Vagina (tissue), 2 donors: ENCODE results near the gene GALNT16.

Source experiments
- POLR2A ChIP-seq, 2 donors: fragments of 450-650 bp; IDR thresholded peaks; one replicate each; pipeline ENCODE4 v1.6.1; 2017; ENCODE audit warnings: antibody characterized with exemption in 2 of 2, mild to moderate bottlenecking in 2 of 2, moderate library complexity in 2 of 2
- POLR2AphosphoS5 ChIP-seq, 2 donors: sonication (generic); formaldehyde crosslinking; IDR thresholded peaks; one replicate each; pipeline ENCODE4 v1.9.0; 2017; ENCODE audit warnings: antibody characterized with exemption in 2 of 2, mild to moderate bottlenecking in 2 of 2, low read depth in 1 of 2; ENCODE audit not compliant: insufficient read depth in 1 of 2
- TF ChIP-seq, protein P1 (sequence below), 3 experiments: fragments of 450-650 bp in 2 of 3; fragments of 200-600 bp in 1 of 3; sonication (generic) in 1 of 3; IDR thresholded peaks; one replicate each; pipeline ENCODE4 v1.5.1; 2017 to 2019; ENCODE audit warnings: antibody characterized with exemption in 3 of 3, mild to moderate bottlenecking in 2 of 3, moderate library complexity in 2 of 3

DNA sequence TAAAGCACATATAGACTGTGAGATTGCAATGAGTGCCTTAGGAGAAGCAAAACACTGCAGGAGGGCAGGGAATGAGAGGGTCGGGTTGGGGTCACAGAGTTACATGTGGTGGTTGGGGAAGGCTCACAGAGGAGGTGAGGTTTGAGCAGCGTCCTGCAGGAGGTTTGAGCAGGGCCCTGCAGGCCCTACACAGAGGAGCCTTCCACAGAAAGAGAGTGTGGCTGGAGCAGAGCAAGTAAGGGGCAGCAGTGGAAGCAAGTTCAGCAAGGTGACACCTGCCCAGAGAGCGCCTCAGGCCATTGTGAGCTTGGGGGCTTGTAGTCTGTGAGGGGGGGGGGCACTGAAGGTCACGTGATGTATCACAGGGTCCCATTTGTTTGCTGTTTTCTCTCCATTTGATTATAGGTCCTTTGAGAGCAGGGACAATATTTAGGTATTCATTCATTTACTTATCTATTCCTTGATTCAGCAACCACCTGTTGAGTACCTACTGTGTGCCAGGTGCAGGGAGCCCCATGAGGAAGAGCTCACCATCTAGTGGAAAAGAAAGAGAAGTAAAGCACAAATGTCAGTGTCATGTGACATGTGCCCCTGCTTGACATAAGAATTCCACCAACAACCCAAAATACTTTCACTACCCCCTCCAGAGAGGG lies 56.6 kb downstream of the GALNT16 start:
- TF ChIP-seq, protein P1, sequence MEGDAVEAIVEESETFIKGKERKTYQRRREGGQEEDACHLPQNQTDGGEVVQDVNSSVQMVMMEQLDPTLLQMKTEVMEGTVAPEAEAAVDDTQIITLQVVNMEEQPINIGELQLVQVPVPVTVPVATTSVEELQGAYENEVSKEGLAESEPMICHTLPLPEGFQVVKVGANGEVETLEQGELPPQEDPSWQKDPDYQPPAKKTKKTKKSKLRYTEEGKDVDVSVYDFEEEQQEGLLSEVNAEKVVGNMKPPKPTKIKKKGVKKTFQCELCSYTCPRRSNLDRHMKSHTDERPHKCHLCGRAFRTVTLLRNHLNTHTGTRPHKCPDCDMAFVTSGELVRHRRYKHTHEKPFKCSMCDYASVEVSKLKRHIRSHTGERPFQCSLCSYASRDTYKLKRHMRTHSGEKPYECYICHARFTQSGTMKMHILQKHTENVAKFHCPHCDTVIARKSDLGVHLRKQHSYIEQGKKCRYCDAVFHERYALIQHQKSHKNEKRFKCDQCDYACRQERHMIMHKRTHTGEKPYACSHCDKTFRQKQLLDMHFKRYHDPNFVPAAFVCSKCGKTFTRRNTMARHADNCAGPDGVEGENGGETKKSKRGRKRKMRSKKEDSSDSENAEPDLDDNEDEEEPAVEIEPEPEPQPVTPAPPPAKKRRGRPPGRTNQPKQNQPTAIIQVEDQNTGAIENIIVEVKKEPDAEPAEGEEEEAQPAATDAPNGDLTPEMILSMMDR (IDR thresholded peaks at IDR 0.05) = no peak
- TF ChIP-seq POLR2A (IDR thresholded peaks at IDR 0.05) (no peak), POLR2AphosphoS5 (IDR thresholded peaks at IDR 0.05; ENCODE audit: insufficient read depth in 1 of 2, low read depth in 1 of 2) (no peak)
